ENCODE results near the gene CNOT4.

GRCh38 chr7:135364206-135364605 lies 145.7 kb downstream of the CNOT4 start:
- TF ChIP-seq CTCF (conservative IDR thresholded peaks at IDR 0.05 in 1 of 2, IDR thresholded peaks at IDR 0.05 in 1 of 2; ENCODE audit: low read depth in 1 of 2, low read length in 2 of 2) = no peak
- TF ChIP-seq EZH2 (IDR thresholded peaks at IDR 0.05; ENCODE audit: low read length, missing control alignments) = no peak

All from fibroblast of lung (primary cell).